OCI-M1 (cell line): ENCODE measurements around the gene FAM161A.
"Not testable (repeated sequence)": the region's sequence is repeated elsewhere in the genome, so short reads cannot be mapped to it uniquely, and the experiment has no call there.

Experiments
- DNase-seq: peaks from one replicate; lab custom pipeline; 2025; lab: John Stamatoyannopoulos, UW

The FAM161A gene, protein sequence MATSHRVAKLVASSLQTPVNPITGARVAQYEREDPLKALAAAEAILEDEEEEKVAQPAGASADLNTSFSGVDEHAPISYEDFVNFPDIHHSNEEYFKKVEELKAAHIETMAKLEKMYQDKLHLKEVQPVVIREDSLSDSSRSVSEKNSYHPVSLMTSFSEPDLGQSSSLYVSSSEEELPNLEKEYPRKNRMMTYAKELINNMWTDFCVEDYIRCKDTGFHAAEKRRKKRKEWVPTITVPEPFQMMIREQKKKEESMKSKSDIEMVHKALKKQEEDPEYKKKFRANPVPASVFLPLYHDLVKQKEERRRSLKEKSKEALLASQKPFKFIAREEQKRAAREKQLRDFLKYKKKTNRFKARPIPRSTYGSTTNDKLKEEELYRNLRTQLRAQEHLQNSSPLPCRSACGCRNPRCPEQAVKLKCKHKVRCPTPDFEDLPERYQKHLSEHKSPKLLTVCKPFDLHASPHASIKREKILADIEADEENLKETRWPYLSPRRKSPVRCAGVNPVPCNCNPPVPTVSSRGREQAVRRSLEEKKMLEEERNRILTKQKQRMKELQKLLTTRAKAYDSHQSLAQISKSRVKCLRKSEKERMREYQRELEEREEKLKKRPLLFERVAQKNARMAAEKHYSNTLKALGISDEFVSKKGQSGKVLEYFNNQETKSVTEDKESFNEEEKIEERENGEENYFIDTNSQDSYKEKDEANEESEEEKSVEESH

DNA sequence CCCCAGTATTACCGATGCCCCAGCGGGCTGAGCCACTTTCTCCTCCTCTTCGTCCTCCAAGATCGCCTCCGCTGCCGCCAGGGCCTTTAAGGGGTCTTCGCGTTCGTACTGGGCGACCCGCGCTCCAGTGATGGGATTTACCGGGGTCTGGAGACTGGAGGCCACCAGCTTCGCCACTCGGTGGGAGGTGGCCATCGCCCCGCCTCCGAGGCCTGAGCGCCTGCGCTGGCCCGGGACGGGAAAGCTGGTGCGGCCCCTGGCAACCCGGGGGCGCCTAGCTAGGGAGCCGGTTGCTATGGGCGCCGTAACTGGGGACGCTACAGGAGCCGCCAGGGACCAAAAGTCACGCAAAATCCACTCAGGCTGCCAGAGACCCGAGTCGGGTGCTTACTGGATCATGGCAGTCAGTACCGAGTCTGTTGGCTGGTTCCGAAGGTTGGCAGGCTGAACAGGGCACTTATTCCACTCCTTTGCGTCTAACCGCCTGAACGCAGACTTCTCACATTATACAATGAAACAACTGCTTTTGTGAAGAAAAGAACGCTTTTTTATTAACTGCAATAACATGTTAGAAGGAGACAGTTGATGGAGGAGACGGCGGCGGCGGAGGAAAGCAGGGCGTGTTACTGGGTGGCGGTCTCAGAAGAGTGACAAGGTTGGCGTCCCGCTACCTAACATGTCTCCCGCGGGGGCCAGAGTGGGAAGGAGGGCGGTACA lies at the start of gene FAM161A:
FAM161A (minus strand) TSS at position 214 of the 717 bp plus-strand sequence; CDS start at position 195, 19 bp downstream.
- DNase-seq: peak; percentile 88

DNA sequence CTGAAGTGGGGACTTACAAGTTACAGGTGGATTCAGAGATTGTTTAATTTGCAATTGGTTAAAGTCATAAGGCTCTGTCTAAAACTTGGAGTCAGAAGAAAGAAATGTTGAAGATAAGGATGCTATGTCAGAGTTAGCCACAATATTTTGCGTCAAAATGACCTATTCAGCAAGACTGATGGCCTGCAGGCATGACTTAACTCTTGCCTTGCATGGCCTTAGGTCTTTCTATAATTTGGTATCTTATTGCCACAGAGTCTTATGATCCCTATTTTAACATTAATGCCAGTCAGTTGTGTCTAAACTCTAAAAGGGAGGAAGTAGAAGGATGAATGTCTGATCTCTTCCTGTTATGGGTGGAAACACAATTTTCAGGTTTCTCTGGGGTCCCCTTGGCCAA lies 46.4 kb upstream of the FAM161A start:
- no peak for DNase-seq

DNA sequence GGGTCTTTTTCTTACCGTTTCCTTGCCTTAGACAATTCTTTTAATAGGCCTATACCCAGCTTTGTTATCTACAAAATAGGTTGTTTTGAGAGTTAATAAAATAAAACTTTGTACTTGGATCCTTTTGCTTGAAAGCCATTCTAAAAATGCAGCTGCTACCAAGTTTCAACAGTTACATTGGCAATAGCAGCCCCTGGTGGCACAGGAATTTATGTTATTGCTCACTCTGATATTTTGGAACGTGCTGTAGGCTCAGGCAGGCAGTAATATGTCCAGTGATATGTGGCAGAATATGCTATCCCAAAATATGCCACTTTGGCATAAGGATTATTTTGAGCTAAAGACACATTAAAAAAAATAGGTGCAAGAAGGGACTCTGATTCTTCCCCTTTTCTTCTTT lies 45.0 kb upstream of the FAM161A start:
- DNase-seq: peak; percentile 68

DNA sequence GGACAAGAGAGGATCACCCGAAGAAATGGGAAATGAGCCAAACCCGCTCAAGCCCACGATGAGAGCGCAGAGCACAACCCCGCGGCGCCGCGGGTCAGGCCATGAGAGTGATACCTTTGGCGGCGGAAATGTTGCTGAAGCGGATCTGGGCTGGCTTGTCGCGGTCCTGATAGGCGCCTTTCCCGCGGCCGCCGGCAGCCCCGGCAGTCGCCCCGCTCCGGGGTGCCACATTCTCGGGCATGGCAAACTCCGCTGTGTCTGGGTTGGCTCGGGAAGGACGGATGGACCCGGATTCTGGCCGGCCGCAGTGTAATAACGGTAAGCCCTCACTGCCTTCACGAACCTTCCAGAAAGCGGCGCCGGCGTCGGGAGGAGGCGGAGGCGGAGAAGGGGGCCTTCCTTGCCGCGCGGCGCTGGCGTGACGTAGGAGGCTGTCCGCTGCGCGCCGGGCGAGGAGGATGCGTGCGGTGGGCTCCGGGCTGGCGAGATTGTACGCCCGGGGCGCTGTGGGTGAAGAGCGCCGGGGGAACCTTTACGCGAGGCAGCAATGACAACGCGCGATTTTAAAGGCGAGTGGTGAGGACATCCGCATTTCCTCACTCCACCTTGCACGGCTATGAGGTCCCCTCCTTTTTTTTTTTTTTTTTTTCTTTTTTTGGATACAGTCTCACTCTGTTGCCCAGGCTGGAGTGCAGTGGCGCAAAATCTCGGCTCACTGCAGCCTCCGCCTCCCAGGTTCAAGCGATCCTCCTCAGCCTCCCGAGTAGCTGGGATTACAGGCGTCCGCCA lies 34.6 kb upstream of the FAM161A start, which contains the start of gene CCT4:
CCT4 (minus strand) TSS at position 390 of the 789 bp plus-strand sequence; CDS start at position 241, 149 bp downstream.
- DNase-seq: peak; percentile 92

DNA sequence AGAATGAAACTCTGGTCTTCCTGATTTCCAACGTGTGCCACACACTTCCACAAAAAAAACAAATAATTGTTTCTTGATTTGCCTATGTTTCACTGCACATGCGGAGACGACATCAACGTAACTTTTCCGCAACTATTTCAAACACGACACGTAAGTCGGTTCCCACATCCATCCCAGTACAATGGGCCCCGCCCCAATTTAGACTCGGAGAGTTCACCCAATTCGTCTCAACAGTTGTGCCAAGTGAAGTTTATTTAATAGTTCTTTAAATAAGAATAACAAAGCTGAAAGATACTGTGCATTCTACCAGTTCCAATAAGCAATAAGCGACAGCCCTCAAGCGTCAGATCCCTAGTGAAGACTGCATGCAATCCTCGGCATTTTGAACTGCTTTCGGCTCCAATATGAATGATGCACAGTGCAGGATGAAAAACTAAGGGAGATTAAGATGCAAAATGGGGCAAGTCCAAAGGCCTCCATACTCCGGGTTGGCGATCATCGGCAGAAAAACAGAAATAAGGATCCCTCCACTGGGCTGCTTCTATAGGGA lies 33.9 kb upstream of the FAM161A start:
- DNase-seq: peak; percentile 64

DNA sequence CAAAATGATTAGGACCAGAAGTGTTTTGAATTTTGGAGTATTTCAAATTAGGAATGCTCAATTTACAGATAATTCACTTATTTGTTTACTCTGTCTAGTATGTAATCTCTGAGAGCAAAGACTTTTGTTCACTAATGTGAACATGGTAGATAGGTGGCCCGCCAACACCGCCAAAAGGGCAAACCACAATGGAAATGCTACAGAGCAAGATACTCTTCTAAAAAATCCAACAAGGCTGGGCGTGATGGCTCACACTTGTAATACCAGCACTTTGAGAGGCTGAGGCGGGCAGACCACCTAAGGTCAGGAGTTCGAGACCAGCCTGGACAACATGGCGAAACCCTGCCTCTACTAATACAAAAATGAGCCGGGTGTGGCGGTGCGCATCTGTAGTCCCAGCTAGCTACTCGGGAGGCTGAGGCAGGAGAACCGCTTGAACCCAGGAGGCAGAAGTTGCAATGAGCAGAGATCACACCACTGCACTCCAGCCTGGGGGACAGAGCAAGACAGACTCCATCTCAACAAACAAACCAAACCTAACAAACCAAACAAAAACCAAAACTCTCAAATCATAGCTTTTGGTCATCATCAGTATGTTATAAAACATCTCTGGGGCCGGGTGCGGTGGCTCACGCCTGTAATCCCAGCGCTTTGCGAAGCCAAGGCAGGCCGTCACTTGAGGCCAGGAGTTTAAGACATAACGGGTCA lies 32.2 kb upstream of the FAM161A start:
- no peak for DNase-seq

DNA sequence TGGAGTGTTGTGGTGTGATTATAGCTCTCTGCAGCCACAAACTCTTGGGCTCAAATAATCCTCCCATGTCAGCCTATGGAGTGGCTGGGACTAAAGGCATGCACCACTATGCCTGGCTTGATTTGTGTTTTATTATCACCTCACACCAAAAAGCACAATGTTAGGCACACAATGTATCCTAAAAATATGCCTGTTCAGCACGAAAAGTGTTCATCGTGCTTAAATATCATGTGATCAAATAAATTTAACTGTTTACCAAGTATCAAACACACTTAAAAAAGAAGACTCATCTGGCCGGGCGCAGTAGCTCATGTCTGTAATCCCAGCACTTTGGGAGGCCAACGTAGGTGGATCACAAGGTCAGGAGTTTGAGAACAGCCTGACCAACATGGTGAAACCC lies 29.0 kb upstream of the FAM161A start:
- no peak for DNase-seq

DNA sequence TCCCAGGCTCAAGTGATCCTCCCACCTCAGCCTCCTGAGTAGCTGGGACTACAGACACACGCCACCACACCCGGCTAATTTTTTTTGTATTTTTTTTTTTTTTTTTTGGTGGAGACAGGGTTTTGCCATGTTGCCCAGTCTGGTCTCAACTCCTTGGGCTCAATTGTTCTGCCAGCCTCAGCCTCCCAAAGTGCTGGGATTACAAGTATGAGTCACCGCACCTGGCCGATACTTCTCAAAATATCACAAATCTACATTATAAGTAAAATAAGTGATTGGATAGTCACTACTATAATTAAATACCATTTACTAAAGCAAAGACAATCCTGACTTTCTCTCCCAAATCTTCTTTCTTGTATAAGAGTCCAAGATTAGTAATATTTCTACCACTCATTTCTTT lies 25.5 kb upstream of the FAM161A start:
- DNase-seq: not testable (repeated sequence)

DNA sequence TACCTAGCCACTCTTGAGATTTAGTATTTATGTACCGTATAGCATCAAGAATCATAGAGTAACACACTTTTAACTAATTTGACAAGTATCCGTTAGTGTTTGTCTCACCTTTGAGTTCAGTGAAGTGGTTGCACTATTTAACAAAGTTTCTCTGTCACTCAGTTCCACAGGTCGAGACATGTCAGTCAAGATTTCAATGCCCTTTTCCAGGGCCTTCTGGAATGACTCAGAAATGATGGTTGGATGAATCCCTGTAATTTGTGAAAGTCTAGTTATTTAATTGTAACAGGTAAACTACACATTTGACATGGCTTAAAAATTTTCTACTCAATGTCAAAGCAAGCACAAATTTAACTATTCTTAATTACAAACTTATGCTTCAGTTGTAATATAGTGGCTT lies 24.9 kb upstream of the FAM161A start:
- DNase-seq: no peak

DNA sequence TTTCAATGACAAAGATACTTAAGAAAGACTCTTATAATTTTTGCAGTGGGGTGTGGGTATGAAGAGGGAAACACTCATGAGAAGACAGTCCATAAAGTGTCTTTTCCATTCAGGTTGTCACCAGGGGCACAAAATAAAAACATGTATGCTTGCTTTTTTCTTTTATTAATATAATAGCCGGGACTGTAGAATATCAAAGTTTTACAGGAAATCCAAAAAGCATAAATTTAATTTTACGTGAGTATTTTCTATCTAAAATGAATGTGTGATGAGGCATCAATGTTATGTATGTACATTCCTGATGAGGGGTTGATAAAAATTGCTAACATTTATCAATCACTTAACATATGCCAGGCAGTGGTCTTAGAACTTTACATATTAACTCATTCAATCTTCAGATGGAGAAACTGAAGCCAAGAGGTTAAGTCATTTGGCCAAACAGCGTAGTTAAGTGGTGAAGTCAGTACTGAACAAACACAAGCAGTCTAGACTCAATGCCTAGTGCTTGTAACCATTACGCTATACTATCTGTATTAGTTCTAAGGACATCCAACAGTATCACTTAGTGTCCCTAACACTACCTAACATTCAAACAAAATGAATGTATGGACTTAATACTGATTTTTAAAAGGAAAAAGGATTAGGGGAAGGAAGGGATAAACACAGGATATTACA lies 23.8 kb upstream of the FAM161A start:
- no peak for DNase-seq

DNA sequence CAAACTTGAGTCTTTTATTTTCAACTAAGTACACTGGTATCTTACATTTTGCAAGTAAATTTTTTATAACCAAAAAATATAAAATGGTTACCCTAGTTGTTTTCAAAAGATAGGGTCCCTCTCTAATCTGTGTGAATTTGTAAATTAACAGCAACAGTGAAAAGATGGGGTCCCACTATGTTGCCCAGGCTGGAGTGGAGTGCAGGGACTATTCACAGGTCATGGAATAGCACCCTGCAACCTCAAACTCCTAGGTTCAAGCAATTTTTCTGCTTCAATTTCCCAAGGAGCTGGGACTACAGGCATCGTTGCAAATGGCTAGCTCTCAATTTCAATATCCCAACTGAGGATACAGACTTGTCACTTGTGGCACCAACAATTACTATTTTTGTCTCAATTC lies 22.5 kb upstream of the FAM161A start:
- no peak for DNase-seq

DNA sequence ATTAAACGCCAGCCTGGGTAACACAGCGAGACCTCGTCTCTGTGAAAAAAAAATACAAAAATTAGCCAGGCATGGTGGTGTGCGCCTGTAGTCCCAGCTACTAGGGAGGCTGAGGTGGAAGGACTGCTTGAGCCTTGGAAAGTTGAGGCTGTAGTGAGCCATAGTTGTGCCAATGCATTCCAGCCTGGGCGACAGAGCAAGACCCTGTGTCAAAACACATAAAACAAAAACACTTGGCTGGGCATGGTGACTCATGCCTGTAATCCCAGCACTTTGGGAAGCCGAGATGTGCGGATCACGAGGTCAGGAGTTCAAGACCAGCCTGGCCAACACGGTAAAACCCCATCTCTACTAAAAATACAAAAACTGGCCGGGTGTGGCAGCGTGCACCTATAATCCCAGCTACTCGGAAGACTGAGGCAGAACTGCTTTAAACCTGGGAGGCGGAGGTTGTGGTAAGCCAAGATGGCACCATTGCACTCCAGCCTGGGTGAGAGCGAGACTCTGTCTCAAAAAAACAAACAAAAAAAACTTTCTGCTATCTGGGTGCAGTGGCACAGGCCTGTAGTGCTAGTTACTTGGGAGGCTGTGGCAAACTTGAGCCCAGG lies 12.7 kb upstream of the FAM161A start:
- DNase-seq: not testable (repeated sequence)

DNA sequence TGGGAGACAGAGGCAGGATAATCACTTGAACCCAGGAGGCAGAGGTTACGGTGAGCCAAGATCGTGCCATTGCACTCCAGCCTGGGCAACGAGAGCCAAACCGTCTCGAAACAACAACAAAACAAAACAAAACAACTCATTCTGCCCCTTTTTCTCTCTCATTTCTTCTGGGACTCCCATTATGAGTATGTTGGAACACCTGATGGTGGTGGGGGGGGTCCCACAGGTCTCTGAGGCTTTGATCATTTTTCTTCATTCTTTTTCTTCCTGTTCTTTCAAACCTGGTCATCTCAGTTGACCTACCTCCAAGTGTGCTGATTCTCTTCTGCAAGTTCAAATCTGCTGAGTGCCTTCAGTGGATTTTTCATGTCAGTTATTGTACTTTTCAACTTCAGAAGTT lies 8.2 kb upstream of the FAM161A start:
- DNase-seq: no peak

DNA sequence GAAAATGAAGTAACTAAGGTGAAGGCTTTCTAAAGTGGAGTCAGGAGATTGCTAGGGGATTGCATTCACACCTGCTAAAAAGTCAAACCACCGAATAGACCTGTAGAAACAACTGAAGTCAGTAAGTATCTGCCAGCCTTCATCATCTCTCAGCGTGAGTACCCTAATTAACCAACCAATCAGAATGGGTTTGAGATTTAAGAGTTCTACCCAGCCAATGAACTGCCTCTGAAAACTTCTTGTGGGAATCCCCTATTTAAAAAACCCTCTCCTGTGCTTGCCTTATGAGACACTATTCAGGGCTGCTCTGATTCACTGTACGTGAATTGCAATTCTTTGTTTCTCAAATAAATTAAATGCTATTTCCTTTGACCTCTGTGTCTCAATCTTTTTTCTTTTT lies 3.4 kb upstream of the FAM161A start:
- no peak for DNase-seq

DNA sequence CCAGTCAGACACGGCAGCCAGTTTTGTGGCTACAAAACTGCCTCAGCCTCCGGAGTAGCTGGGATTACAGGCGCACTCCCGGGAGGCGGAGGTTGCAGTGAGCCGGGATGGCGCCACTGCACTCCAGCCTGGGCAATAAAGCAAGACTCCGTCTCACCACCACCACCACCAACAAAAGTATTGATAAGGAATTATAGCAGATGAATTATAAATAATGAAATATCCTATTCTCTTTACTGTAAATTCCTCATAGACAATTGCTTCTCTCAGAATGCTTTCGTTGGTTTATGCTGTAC lies 1.4 kb upstream of the FAM161A start:
- no peak for DNase-seq

DNA sequence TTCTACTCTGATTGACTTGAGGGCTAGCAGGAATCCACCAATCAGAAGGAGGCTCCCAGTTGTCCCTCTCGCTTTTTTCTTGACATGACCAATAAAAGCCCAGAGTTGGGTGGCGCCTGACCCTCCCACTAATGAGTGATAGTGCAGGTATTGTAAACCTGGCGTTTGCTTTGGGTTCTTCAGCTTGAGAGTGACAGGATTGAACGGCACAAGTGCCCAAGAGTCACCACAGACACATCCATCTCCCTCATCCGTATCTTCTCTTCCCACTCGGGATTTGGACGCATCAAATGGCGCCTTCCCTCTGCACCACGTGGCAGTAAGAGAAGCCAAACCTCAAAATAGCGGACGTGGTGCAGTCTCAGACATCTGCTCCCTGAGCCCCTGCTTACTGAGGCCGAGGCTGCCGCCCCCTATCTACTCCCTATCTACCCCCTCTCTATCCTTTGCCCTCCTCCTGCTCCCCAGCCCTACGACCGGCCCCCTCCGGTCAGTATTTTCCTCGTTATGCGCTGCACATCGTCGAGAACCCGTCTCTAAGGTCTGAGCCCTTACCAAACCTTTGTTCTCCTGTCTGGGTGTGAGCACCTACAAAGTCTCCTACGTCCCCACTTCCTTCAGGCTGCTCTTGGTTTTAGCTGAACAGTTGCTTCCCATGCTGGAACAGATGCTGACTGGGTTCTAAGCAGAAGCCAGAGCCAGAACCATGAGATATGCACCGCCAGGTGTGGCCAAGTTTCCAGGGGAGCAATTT lies 881 bp upstream of the FAM161A start:
- peak; percentile 94 for DNase-seq

DNA sequence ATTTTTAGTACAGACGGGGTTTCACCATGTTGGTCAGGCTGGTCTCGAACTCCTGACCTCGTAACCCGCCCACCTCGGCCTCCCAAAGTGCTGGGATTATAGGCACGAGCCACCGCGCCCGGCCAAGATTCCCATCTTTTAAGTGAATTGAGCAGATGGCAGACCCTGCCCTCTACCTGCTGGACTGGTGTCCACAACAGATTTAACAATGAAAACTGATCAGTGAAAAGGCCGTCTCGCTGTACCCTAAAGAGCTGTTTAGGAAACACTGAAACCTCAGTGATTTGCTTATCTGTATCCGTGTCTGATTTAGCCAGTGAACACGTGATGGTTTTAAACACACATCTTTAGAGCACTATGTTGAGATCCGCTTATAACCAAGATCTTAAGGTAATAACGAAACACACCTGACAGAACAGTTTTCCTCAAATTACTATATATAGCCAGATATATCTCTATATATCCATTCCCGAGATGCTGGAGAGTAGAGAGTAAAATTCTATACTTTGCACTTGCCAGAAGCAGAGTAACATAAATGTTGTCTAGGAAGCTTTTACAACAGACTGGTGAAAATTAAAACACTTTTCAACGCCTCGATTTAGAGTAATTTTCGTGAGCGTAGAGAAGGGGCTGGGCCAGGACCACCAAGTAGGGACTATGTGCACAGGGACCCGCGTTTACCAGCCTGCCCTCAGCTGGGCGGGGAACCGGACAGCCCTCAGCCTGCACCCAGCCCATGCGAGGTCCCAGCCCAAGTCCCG lies 594 bp downstream of the FAM161A start:
- DNase-seq: peak; percentile 15

DNA sequence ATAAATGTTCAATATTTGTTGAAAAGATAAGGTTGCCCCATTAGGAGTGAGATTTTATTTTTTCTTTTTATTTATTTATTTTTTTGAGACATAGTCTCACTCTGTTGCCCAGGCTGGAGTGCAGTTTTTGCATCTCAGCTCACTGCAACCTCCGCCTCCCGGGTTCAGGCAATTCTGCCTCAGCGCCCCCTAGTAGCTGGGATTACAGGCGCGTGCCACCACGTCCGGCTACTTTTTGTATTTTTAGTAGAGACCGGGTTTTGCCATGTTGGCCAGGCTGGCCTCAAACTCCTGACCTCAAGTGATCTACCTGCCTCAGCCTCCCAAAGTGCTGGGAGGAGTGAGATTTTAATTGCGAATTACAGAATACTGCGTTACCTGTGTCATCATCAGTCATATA lies 2.6 kb downstream of the FAM161A start:
- not testable (repeated sequence) for DNase-seq

DNA sequence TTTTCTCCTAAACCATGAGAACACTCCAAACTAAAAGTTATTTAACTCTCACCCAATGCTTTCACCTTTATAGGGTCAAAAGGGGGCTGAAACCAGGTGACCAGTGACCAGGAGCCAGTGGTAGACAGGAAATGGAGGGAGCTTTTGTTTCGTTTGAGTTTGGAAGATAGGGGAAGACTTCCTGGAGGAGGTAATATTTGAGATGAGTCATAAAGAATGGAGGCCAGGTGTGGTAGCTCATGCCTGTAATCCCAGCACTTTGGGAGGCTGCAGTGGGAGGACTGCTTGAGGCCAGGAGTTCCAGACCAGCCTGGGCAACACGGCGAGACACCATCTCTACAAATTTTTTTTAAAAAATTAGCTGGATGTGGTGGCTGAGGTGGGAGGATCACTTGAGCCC lies 8.5 kb downstream of the FAM161A start:
- no peak for DNase-seq
